Measurements from ENCODE around the gene EXOC4. TPM values are rescaled to one million over a fixed set of nuclear protein-coding genes. Genes with fewer than 3 reads are reported as not detected.

The EXOC4 gene
- total RNA-seq, 2 donors from 2014 or later: 62.0 to 146 TPM

- Histone ChIP-seq H3K4me1 (no peaks in the 10 kb centered on the region), H3K27me3 (no peaks in the 10 kb centered on the region), H3K27ac (no peak overlapping the region), H3K9me3 (no peaks in the 10 kb centered on the region), H3K36me3 (replicated peaks in 1 of 2; ENCODE audit: insufficient read depth in 1 of 2, low read depth in 2 of 2) (no peaks in the 10 kb centered on the region), H3K4me3 (no peak overlapping the region)
- intact Hi-C loops (cut with DNase I): no loop called here
- 88 to 90% methylated on average over 13 of the region's 13 CpGs for WGBS, 2 donors
- DNase-seq (no peak), ATAC-seq (no peak)
- no peak for TF ChIP-seq POLR2A (IDR thresholded peaks at IDR 0.05)
- TF ChIP-seq, protein P1, sequence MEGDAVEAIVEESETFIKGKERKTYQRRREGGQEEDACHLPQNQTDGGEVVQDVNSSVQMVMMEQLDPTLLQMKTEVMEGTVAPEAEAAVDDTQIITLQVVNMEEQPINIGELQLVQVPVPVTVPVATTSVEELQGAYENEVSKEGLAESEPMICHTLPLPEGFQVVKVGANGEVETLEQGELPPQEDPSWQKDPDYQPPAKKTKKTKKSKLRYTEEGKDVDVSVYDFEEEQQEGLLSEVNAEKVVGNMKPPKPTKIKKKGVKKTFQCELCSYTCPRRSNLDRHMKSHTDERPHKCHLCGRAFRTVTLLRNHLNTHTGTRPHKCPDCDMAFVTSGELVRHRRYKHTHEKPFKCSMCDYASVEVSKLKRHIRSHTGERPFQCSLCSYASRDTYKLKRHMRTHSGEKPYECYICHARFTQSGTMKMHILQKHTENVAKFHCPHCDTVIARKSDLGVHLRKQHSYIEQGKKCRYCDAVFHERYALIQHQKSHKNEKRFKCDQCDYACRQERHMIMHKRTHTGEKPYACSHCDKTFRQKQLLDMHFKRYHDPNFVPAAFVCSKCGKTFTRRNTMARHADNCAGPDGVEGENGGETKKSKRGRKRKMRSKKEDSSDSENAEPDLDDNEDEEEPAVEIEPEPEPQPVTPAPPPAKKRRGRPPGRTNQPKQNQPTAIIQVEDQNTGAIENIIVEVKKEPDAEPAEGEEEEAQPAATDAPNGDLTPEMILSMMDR (IDR thresholded peaks at IDR 0.05): no peak
These were observed 474.8 kb downstream of the EXOC4 start for GRCh38 chr7:133727476-133728214.

- TF ChIP-seq POLR2A (IDR thresholded peaks at IDR 0.05): no peak
- TF ChIP-seq, protein P1 (IDR thresholded peaks at IDR 0.05): no peak
- Histone ChIP-seq H3K4me1 (no peaks in the 10 kb centered on the region), H3K27me3 (no peaks in the 10 kb centered on the region), H3K27ac (no peak overlapping the region), H3K36me3 (replicated peaks in 1 of 2; ENCODE audit: insufficient read depth in 1 of 2, low read depth in 2 of 2) (no peaks in the 10 kb centered on the region), H3K4me3 (no peak overlapping the region), H3K9me3 (no peaks in the 10 kb centered on the region)
- WGBS, 2 donors: 84 to 87% methylated on average over 3 of the region's 3 CpGs
- intact Hi-C loops (cut with DNase I): no loop called here
- DNase-seq: no peak
- ATAC-seq: no peak
These were observed 477.5 kb downstream of the EXOC4 start for GRCh38 chr7:133730360-133730759.

DNA sequence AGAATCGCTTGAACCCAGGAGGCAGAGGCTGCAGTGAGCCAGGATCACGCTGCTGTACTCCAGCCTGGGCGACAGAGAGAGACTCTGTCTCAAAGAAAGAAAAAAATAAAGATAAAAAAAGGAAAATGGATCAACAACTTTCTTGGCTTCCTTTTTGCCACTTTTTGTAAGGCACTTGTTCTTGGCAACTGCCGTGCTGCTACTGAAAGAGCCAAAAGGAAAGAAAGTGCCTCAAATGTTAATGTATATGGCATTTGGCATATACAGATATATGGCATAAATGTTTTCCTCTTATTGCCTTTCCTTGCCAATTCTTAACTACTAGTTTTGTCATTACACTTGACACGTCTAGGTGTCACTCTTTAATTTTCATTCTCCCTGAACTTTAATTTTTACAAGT is 480.5 kb downstream of the EXOC4 start:
- 97 to 98% methylated on average over 5 of the region's 5 CpGs for WGBS, 2 donors

GRCh38 chr7:133735222-133735621 is 482.3 kb downstream of the EXOC4 start:
- Histone ChIP-seq H3K4me3 (no peak overlapping the region), H3K27me3 (no peaks in the 10 kb centered on the region), H3K27ac (no peak overlapping the region), H3K36me3 (replicated peaks in 1 of 2; ENCODE audit: insufficient read depth in 1 of 2, low read depth in 2 of 2) (no peaks in the 10 kb centered on the region), H3K9me3 (no peaks in the 10 kb centered on the region), H3K4me1 (no peaks in the 10 kb centered on the region)
- WGBS, 2 donors: 81 to 95% methylated on average over 1 of the region's 1 CpG
- DNase-seq (no peak), ATAC-seq (no peak)
- TF ChIP-seq, protein P1 (IDR thresholded peaks at IDR 0.05): no peak
- TF ChIP-seq POLR2A (IDR thresholded peaks at IDR 0.05): no peak
- intact Hi-C loops (cut with DNase I): no loop called here

More for the DNA sequence above, 480.5 kb downstream of the EXOC4 start:
- Histone ChIP-seq H3K4me3 (no peak overlapping the region), H3K4me1 (no peaks in the 10 kb centered on the region), H3K36me3 (replicated peaks in 1 of 2; ENCODE audit: insufficient read depth in 1 of 2, low read depth in 2 of 2) (no peaks in the 10 kb centered on the region), H3K9me3 (no peaks in the 10 kb centered on the region), H3K27ac (no peak overlapping the region), H3K27me3 (no peaks in the 10 kb centered on the region)
- ATAC-seq (no peak), DNase-seq (no peak)
- no peak for TF ChIP-seq POLR2A (IDR thresholded peaks at IDR 0.05)
- TF ChIP-seq, protein P1 (IDR thresholded peaks at IDR 0.05): no peak
- intact Hi-C loops (cut with DNase I): no loop called here

GRCh38 chr7:133739817-133740216 is 486.9 kb downstream of the EXOC4 start:
- TF ChIP-seq, protein P1 (IDR thresholded peaks at IDR 0.05): no peak
- H3K36me3 ChIP-seq (replicated peaks in 1 of 2; ENCODE audit: insufficient read depth in 1 of 2, low read depth in 2 of 2): no peaks in the 10 kb centered on the region
- no peaks in the 10 kb centered on the region for H3K9me3 ChIP-seq
- H3K27me3 ChIP-seq: no peaks in the 10 kb centered on the region
- 89 to 100% methylated on average over 1 of the region's 1 CpG for WGBS, 2 donors
- intact Hi-C loops (cut with DNase I): no loop called here
- H3K27ac ChIP-seq: no peak overlapping the region
- peaks cover 4% of the 10 kb centered on the region for H3K4me1 ChIP-seq
- no peak for DNase-seq
- ATAC-seq: no peak
- H3K4me3 ChIP-seq: no peak overlapping the region
